OCI-LY3 (cell line): ENCODE measurements around the gene CLSTN3.

Experiments used
- H2AFZ ChIP-seq: fragments of 200-600, 300-600 bp; shearing (Covaris generic); 2 replicates; pipeline ENCODE4 v1.6.0; 2014; ENCODE audit warnings: antibody characterized with exemption, low read depth, low read length
- H3K27ac ChIP-seq: fragments of 200-600, 300-600 bp; sonication (generic); 2 replicates; pipeline ENCODE4 v1.5.1; 2014; ENCODE audit warnings: mild to moderate bottlenecking, low read length, moderate library complexity, mixed read lengths
- H3K27me3 ChIP-seq: fragments of 200-600, 300-600 bp; sonication (generic); 2 replicates; pipeline ENCODE4 v1.6.1; 2014; ENCODE audit warnings: low read depth, low read length, mixed read lengths
- H3K36me3 ChIP-seq: fragments of 200-600, 300-600 bp; sonication (generic); replicated peaks from 2 replicates; pipeline ENCODE3; 2014; ENCODE audit warnings: low read depth, low read length, mixed read lengths
- H3K4me1 ChIP-seq: fragments of 300-600, 200-600 bp; sonication (generic); 2 replicates; pipeline ENCODE4 v1.6.1; 2014; ENCODE audit warnings: low read length, mixed read lengths
- H3K4me2 ChIP-seq: fragments of 200-600, 300-600 bp; sonication (generic); 2 replicates; pipeline ENCODE4 v1.6.1; 2014; ENCODE audit warnings: low read length, mixed read lengths
- H3K4me3 ChIP-seq: fragments of 300-600, 200-600 bp; sonication (generic); 2 replicates; pipeline ENCODE4 v1.5.1; 2014; ENCODE audit warnings: antibody characterized with exemption, mild to moderate bottlenecking, low read length, moderate library complexity
- H3K79me2 ChIP-seq: fragments of 300-600, 200-600 bp; shearing (Covaris generic); 2 replicates; pipeline ENCODE4 v1.6.1; 2014; ENCODE audit warnings: mild to moderate bottlenecking, low read length, mixed read lengths
- H3K9ac ChIP-seq: fragments of 300-600, 200-600 bp; shearing (Covaris generic); 2 replicates; pipeline ENCODE4 v1.6.0; 2014; ENCODE audit warnings: mild to moderate bottlenecking, low read length, moderate library complexity
- H3K9me3 ChIP-seq: fragments of 200-600, 300-600 bp; shearing (Covaris generic); 2 replicates; pipeline ENCODE4 v1.6.1; 2014; ENCODE audit warnings: low read length, mixed read lengths; ENCODE audit not compliant: insufficient read depth
- H4K20me1 ChIP-seq: fragments of 200-600, 300-600 bp; sonication (generic); 2 replicates; pipeline ENCODE4 v1.6.1; 2016; ENCODE audit warnings: low read length, mixed read lengths; ENCODE audit not compliant: insufficient read depth
- EZH2phosphoT487 ChIP-seq: fragments of 200-600 bp; shearing (Covaris generic); IDR thresholded peaks from 2 replicates; pipeline ENCODE4 v1.6.1; 2018; ENCODE audit warnings: antibody characterized with exemption, mixed run types, low read depth
- TF ChIP-seq, protein P1 (sequence below): fragments of 200-600, 300-600 bp; sonication (generic); IDR thresholded peaks from 2 replicates; pipeline ENCODE4 v1.5.1; 2014; ENCODE audit warnings: antibody characterized with exemption, low read length, low read depth

CLSTN3 gene

GRCh38 chr12:7129287-7129871, 792 bp upstream of the CLSTN3 start:
- H3K9me3 ChIP-seq = no peaks in the 10 kb centered on the region
- peak overlapping the region; percentile 78 for H3K4me3 ChIP-seq
- peaks cover 7% of the 10 kb centered on the region for H3K27me3 ChIP-seq
- H3K79me2 ChIP-seq = no peaks in the 10 kb centered on the region
- peak overlapping the region; percentile 94 for H3K4me2 ChIP-seq
- peaks cover 9% of the 10 kb centered on the region; the same call in 1 of the 2 replicates for H3K4me1 ChIP-seq
- H4K20me1 ChIP-seq = no peaks in the 10 kb centered on the region
- TF ChIP-seq, protein P1, sequence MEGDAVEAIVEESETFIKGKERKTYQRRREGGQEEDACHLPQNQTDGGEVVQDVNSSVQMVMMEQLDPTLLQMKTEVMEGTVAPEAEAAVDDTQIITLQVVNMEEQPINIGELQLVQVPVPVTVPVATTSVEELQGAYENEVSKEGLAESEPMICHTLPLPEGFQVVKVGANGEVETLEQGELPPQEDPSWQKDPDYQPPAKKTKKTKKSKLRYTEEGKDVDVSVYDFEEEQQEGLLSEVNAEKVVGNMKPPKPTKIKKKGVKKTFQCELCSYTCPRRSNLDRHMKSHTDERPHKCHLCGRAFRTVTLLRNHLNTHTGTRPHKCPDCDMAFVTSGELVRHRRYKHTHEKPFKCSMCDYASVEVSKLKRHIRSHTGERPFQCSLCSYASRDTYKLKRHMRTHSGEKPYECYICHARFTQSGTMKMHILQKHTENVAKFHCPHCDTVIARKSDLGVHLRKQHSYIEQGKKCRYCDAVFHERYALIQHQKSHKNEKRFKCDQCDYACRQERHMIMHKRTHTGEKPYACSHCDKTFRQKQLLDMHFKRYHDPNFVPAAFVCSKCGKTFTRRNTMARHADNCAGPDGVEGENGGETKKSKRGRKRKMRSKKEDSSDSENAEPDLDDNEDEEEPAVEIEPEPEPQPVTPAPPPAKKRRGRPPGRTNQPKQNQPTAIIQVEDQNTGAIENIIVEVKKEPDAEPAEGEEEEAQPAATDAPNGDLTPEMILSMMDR = no peak
- no peak for TF ChIP-seq EZH2phosphoT487
- peak overlapping the region; percentile 65 for H3K9ac ChIP-seq
- no peak overlapping the region for H3K27ac ChIP-seq
- no peaks in the 10 kb centered on the region for H3K36me3 ChIP-seq
- H2AFZ ChIP-seq = peak overlapping the region; percentile 83; the same call in 1 of the 2 replicates

- no peak overlapping the region for H3K27ac ChIP-seq
- H3K4me1 ChIP-seq = peaks cover 9% of the 10 kb centered on the region; the same call in 1 of the 2 replicates
- peak overlapping the region; percentile 78 for H3K4me3 ChIP-seq
Observed at GRCh38 chr12:7130701-7131501, 730 bp downstream of the CLSTN3 start.

DNA sequence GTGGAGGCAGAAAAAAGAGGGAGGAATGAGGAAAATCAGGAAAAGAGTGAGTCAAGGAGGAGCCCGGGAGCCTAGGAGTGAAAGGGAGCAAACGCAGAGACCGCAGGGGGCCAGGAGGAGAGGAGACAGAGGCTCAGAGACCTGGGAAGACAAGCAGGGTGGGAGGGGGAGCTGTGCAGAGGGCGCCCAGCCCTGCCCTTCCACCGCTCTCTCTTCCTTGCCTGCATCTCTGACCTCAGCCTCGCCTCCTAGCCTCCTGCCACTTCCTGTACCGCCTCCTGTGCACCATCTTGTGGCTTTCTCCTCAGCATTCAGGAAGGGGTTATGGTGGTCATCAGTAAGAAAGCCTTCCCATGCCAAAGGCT, 1.3 kb downstream of the CLSTN3 start:
- Histone ChIP-seq H3K27ac (no peak overlapping the region), H2AFZ (no peak overlapping the region), H3K79me2 (no peaks in the 10 kb centered on the region), H3K4me1 (peaks cover 9% of the 10 kb centered on the region; the same call in 1 of the 2 replicates), H3K27me3 (peaks cover 7% of the 10 kb centered on the region), H3K36me3 (no peaks in the 10 kb centered on the region), H3K9ac (no peak overlapping the region), H3K4me2 (peak overlapping the region; percentile 94), H3K4me3 (peak overlapping the region; percentile 78), H4K20me1 (no peaks in the 10 kb centered on the region), H3K9me3 (no peaks in the 10 kb centered on the region)
- TF ChIP-seq EZH2phosphoT487 = no peak
- TF ChIP-seq, protein P1 = no peak

More at GRCh38 chr12:7130701-7131501, 730 bp downstream of the CLSTN3 start:
- Histone ChIP-seq H3K4me2 (peak overlapping the region; percentile 94), H3K9ac (peak overlapping the region; percentile 65), H3K36me3 (no peaks in the 10 kb centered on the region), H2AFZ (peak overlapping the region; percentile 83; the same call in 1 of the 2 replicates), H3K27me3 (peaks cover 7% of the 10 kb centered on the region), H3K79me2 (no peaks in the 10 kb centered on the region), H3K9me3 (no peaks in the 10 kb centered on the region), H4K20me1 (no peaks in the 10 kb centered on the region)
- TF ChIP-seq, protein P1 = no peak
- TF ChIP-seq EZH2phosphoT487 = no peak

- Histone ChIP-seq H3K36me3 (no peaks in the 10 kb centered on the region), H3K27me3 (peaks cover 7% of the 10 kb centered on the region)
Observed at GRCh38 chr12:7134396-7135166, 4.4 kb downstream of the CLSTN3 start.

More at GRCh38 chr12:7134396-7135166, 4.4 kb downstream of the CLSTN3 start:
- Histone ChIP-seq H2AFZ (no peak overlapping the region), H3K79me2 (no peaks in the 10 kb centered on the region), H3K9me3 (no peaks in the 10 kb centered on the region), H3K4me2 (no peak overlapping the region), H3K4me1 (peaks cover 6% of the 10 kb centered on the region; the same call in 1 of the 2 replicates), H3K4me3 (no peak overlapping the region), H4K20me1 (no peaks in the 10 kb centered on the region), H3K27ac (no peak overlapping the region), H3K9ac (no peak overlapping the region)
- TF ChIP-seq, protein P1 = no peak
- no peak for TF ChIP-seq EZH2phosphoT487
